Neural cell (in vitro differentiated cells): Measurements from ENCODE around the gene AP3B2. TPM values are rescaled to one million over a fixed set of nuclear protein-coding genes. Genes with fewer than 3 reads are reported as not detected.

Experiments
- H2AFZ ChIP-seq: fragments of 200-600, 300-800 bp; sonication (generic), shearing (Covaris generic); 2 replicates; pipeline ENCODE4 v1.6.0; 2014; ENCODE audit warnings: low read depth, mild to moderate bottlenecking, antibody characterized with exemption, low read length, moderate library complexity
- H3F3A ChIP-seq: fragments of 200-600 bp; shearing (Covaris generic); 2 replicates; pipeline ENCODE4 v1.6.1; 2016; ENCODE audit warnings: mild to moderate bottlenecking, moderate library complexity, mixed read lengths, antibody characterized with exemption, low read length; ENCODE audit not compliant: insufficient read depth, poor library complexity, severe bottlenecking
- H3K27ac ChIP-seq: fragments of 200-600, 300-800 bp; sonication (generic), shearing (Covaris generic); 2 replicates; pipeline ENCODE4 v1.5.1; 2014; ENCODE audit warnings: mild to moderate bottlenecking, low read length, moderate library complexity
- H3K27me3 ChIP-seq: fragments of 300-800, 200-600 bp; sonication (generic), shearing (Covaris generic); 2 replicates; pipeline ENCODE4 v1.6.0; 2014; ENCODE audit warnings: mild to moderate bottlenecking, low read depth, low read length, moderate library complexity; ENCODE audit not compliant: insufficient read depth
- H3K36me3 ChIP-seq: fragments of 300-800, 200-600 bp; sonication (generic), shearing (Covaris generic); 2 replicates; pipeline ENCODE4 v1.5.1; 2014; ENCODE audit warnings: mild to moderate bottlenecking, antibody characterized with exemption, low read length, moderate library complexity; ENCODE audit not compliant: insufficient read depth
- H3K4me2 ChIP-seq: fragments of 300-800, 200-600 bp; sonication (generic), shearing (Covaris generic); 2 replicates; pipeline ENCODE4 v1.6.0; 2014; ENCODE audit warnings: mild to moderate bottlenecking, low read length
- H3K4me3 ChIP-seq: fragments of 300-800, 200-600 bp; sonication (generic), shearing (Covaris generic); 2 replicates; pipeline ENCODE4 v1.5.1; 2014; ENCODE audit warnings: mild to moderate bottlenecking, low read length, moderate library complexity
- H3K79me2 ChIP-seq: fragments of 200-600 bp; shearing (Covaris generic); replicated peaks from 2 replicates; pipeline ENCODE4 v1.6.0; 2014; ENCODE audit warnings: mild to moderate bottlenecking, low read length, moderate library complexity; ENCODE audit not compliant: insufficient read depth
- H3K9ac ChIP-seq: fragments of 300-800, 200-600 bp; sonication (generic), shearing (Covaris generic); 2 replicates; pipeline ENCODE4 v1.6.1; 2016; ENCODE audit warnings: mild to moderate bottlenecking, low read length, mixed read lengths
- H3K9me2 ChIP-seq: fragments of 200-600 bp; shearing (Covaris generic); 2 replicates; pipeline ENCODE4 v1.6.1; 2016; ENCODE audit warnings: mild to moderate bottlenecking, low read length, mixed read lengths; ENCODE audit not compliant: insufficient read depth
- H3K9me3 ChIP-seq: fragments of 200-600, 300-800 bp; sonication (generic), shearing (Covaris generic); 2 replicates; pipeline ENCODE4 v1.6.1; 2016; ENCODE audit warnings: mild to moderate bottlenecking, mixed run types, low read length, moderate library complexity, mixed read lengths
- H4K20me1 ChIP-seq: fragments of 200-600 bp; shearing (Covaris generic); 2 replicates; pipeline ENCODE4 v1.6.1; 2016; ENCODE audit warnings: mild to moderate bottlenecking, mixed run types; ENCODE audit not compliant: insufficient read depth
- EP300 ChIP-seq: fragments of 450-650 bp; conservative IDR thresholded peaks from 2 replicates; pipeline ENCODE4 v1.6.1; 2014; ENCODE audit warnings: antibody characterized with exemption, mild to moderate bottlenecking, moderate library complexity; ENCODE audit not compliant: poor library complexity, severe bottlenecking
- EZH2 ChIP-seq: fragments of 200-600, 300-800 bp; shearing (Covaris generic), sonication (generic); IDR thresholded peaks from 2 replicates; pipeline ENCODE4 v1.6.1; 2014; ENCODE audit warnings: antibody characterized with exemption, low read length, borderline replicate concordance, mild to moderate bottlenecking; ENCODE audit not compliant: insufficient read depth, poor library complexity, severe bottlenecking
- MXI1 ChIP-seq: fragments of 450-650 bp; conservative IDR thresholded peaks from 2 replicates; pipeline ENCODE4 v1.6.1; 2014; ENCODE audit warnings: antibody characterized with exemption, mild to moderate bottlenecking; ENCODE audit not compliant: poor library complexity, severe bottlenecking
- POLR2AphosphoS5 ChIP-seq: IDR thresholded peaks from 2 replicates; pipeline ENCODE4 v1.6.1; 2012
- RAD21 ChIP-seq: fragments of 450-650 bp; conservative IDR thresholded peaks from 2 replicates; pipeline ENCODE4 v1.6.1; 2014; ENCODE audit warnings: antibody characterized with exemption, mild to moderate bottlenecking, moderate library complexity
- SMC3 ChIP-seq: fragments of 450-650 bp; conservative IDR thresholded peaks from 2 replicates; pipeline ENCODE4 v1.6.1; 2014; ENCODE audit warnings: antibody characterized with exemption, mild to moderate bottlenecking, moderate library complexity; ENCODE audit not compliant: poor library complexity
- TAF1 ChIP-seq: IDR thresholded peaks from 2 replicates; pipeline ENCODE4 v1.6.1; 2012; ENCODE audit warnings: low read depth
- polyA plus RNA-seq: library from polyadenylated mRNA; depleted of rRNA; stranded (reverse); fragments of >200 nt; gene quantifications from 2 replicates; pipeline ENCODE4 v1.2.3, GENCODE V29; 2014
- TF ChIP-seq, protein P1 (sequence below): fragments of 450-650 bp; IDR thresholded peaks from 2 replicates; pipeline ENCODE4 v1.5.1; 2014; ENCODE audit warnings: antibody characterized with exemption, mild to moderate bottlenecking, moderate library complexity; ENCODE audit not compliant: poor library complexity, severe bottlenecking
- TF ChIP-seq, protein P2 (sequence below): IDR thresholded peaks from 2 replicates; pipeline ENCODE4 v1.6.1; 2012; ENCODE audit warnings: borderline replicate concordance

Gene AP3B2
- polyA plus RNA-seq, 1 donor from 2014 or later: 81.9 TPM

DNA sequence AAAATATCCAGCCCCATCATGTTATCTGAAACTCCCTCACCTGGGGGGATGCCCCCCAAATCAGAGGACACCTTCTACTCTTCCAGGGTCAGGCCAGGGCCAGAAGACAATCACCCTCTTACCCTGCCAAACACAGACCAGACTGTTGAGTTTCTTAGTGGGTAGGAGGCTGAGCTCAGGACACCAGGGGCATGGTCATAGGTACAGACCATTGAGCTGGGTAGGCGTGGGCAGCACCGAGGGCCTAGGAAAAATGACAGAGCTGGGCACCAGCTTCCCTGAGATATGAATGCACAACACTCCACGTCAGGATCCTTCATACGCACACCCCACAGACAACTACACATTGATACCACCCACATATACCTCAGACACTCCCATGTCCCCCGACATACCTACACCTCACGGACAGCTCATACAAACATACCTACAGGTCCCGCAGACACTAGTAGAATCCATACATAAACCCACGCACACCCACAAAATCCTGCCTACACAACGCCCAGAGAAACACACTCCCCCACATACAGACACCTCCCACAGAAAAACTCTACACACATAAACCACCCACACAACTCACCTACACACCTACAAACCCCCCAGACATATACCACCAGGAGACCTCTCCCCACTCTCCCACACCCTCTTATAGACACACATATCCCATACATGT lies 11.8 kb downstream of the AP3B2 start:
- TF ChIP-seq SMC3 (no peak), POLR2AphosphoS5 (no peak), EZH2 (no peak), MXI1 (no peak), RAD21 (no peak), EP300 (no peak)
- TF ChIP-seq, protein P1, sequence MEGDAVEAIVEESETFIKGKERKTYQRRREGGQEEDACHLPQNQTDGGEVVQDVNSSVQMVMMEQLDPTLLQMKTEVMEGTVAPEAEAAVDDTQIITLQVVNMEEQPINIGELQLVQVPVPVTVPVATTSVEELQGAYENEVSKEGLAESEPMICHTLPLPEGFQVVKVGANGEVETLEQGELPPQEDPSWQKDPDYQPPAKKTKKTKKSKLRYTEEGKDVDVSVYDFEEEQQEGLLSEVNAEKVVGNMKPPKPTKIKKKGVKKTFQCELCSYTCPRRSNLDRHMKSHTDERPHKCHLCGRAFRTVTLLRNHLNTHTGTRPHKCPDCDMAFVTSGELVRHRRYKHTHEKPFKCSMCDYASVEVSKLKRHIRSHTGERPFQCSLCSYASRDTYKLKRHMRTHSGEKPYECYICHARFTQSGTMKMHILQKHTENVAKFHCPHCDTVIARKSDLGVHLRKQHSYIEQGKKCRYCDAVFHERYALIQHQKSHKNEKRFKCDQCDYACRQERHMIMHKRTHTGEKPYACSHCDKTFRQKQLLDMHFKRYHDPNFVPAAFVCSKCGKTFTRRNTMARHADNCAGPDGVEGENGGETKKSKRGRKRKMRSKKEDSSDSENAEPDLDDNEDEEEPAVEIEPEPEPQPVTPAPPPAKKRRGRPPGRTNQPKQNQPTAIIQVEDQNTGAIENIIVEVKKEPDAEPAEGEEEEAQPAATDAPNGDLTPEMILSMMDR: no peak
- TF ChIP-seq, protein P2, sequence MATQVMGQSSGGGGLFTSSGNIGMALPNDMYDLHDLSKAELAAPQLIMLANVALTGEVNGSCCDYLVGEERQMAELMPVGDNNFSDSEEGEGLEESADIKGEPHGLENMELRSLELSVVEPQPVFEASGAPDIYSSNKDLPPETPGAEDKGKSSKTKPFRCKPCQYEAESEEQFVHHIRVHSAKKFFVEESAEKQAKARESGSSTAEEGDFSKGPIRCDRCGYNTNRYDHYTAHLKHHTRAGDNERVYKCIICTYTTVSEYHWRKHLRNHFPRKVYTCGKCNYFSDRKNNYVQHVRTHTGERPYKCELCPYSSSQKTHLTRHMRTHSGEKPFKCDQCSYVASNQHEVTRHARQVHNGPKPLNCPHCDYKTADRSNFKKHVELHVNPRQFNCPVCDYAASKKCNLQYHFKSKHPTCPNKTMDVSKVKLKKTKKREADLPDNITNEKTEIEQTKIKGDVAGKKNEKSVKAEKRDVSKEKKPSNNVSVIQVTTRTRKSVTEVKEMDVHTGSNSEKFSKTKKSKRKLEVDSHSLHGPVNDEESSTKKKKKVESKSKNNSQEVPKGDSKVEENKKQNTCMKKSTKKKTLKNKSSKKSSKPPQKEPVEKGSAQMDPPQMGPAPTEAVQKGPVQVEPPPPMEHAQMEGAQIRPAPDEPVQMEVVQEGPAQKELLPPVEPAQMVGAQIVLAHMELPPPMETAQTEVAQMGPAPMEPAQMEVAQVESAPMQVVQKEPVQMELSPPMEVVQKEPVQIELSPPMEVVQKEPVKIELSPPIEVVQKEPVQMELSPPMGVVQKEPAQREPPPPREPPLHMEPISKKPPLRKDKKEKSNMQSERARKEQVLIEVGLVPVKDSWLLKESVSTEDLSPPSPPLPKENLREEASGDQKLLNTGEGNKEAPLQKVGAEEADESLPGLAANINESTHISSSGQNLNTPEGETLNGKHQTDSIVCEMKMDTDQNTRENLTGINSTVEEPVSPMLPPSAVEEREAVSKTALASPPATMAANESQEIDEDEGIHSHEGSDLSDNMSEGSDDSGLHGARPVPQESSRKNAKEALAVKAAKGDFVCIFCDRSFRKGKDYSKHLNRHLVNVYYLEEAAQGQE: no peak
- Histone ChIP-seq H3K36me3 (no peaks in the 10 kb centered on the region), H3K9me3 (no peaks in the 10 kb centered on the region), H3K4me3 (no peak overlapping the region), H2AFZ (no peak overlapping the region), H3F3A (no peaks in the 10 kb centered on the region), H3K9me2 (no peaks in the 10 kb centered on the region), H3K4me2 (no peak overlapping the region), H4K20me1 (no peaks in the 10 kb centered on the region), H3K27ac (no peak overlapping the region), H3K9ac (no peak overlapping the region), H3K27me3 (no peaks in the 10 kb centered on the region), H3K79me2 (no peaks in the 10 kb centered on the region)

DNA sequence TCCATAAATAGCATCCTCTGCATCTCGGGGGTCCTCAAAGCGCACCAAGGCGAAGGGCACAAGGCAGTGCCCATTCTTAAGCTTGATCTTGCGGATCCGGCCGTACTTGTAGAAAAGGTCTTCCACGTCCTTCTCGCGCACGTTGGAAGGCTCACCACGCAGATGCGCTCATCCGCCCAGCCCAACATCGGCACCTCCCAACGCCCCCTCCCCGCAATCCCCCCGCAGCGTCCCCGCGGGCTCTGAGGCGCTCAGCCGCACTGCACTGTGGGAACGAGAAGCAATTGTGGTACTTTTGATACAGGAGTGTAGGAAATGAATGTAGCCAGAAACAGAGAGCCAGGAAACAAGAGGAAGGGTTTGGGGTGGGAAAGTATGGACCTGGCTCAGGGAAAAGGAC lies 17.5 kb downstream of the AP3B2 start:
- no peaks in the 10 kb centered on the region for H3K9me3 ChIP-seq
- no peaks in the 10 kb centered on the region for H3K27me3 ChIP-seq
- H3K27ac ChIP-seq: no peak overlapping the region
- no peak overlapping the region for H3K4me2 ChIP-seq
- H3F3A ChIP-seq: no peaks in the 10 kb centered on the region
- no peaks in the 10 kb centered on the region for H3K36me3 ChIP-seq
- H3K9me2 ChIP-seq: no peaks in the 10 kb centered on the region
- TF ChIP-seq, protein P1: no peak
- no peak for TF ChIP-seq EP300
- TF ChIP-seq EZH2: no peak
- no peak for TF ChIP-seq TAF1
- TF ChIP-seq RAD21: no peak
- TF ChIP-seq, protein P2: no peak
- TF ChIP-seq MXI1: no peak
- TF ChIP-seq SMC3: no peak
- TF ChIP-seq POLR2AphosphoS5: no peak
- H3K79me2 ChIP-seq: no peaks in the 10 kb centered on the region
- H4K20me1 ChIP-seq: no peaks in the 10 kb centered on the region
- H3K9ac ChIP-seq: no peak overlapping the region
- H3K4me3 ChIP-seq: no peak overlapping the region
- no peak overlapping the region for H2AFZ ChIP-seq
